22Rv1 (cell line): Measurements from ENCODE around the gene MBD2.

Source experiments
- CTCF ChIP-seq: fragments of 450-650 bp; IDR thresholded peaks from 2 replicates; pipeline ENCODE4 v1.5.1; 2017; ENCODE audit warnings: mild to moderate bottlenecking
- ZFX ChIP-seq: fragments of 450-650 bp; IDR thresholded peaks from 2 replicates; pipeline ENCODE4 v1.6.1; 2017; ENCODE audit warnings: antibody characterized with exemption, borderline replicate concordance

GRCh38 chr18:54247511-54248175 is 23.2 kb upstream of the MBD2 start:
- no peak for TF ChIP-seq CTCF
- TF ChIP-seq ZFX: no peak
